HG03520 (cell line): ENCODE results near the gene TMEM250.

Source experiments
- ATAC-seq: cut with Tn5 transposase; IDR thresholded peaks from one replicate; pipeline ENCODE4 v1.9.1; 2021; ENCODE audit warnings: mild to moderate bottlenecking, moderate library complexity; ENCODE audit not compliant: unreplicated experiment

TMEM250 gene

GRCh38 chr9:136098210-136098609, 20.5 kb downstream of the TMEM250 start:
- ATAC-seq = no peak

- no peak for ATAC-seq
These were observed 22.1 kb downstream of the TMEM250 start for GRCh38 chr9:136096505-136097001.

GRCh38 chr9:136095070-136096058, 23.3 kb downstream of the TMEM250 start, which contains the start of gene NACC2:
Gene NACC2 (minus strand): TSS chr9:136095289. CDS start chr9:136050521, 44,768 bp downstream.
- ATAC-seq = no peak

GRCh38 chr9:136093995-136094881, 24.4 kb downstream of the TMEM250 start:
- ATAC-seq = no peak

GRCh38 chr9:136093346-136093986, 25.2 kb downstream of the TMEM250 start:
- no peak for ATAC-seq

- no peak for ATAC-seq
These were observed 25.9 kb downstream of the TMEM250 start for GRCh38 chr9:136092741-136093140.

DNA sequence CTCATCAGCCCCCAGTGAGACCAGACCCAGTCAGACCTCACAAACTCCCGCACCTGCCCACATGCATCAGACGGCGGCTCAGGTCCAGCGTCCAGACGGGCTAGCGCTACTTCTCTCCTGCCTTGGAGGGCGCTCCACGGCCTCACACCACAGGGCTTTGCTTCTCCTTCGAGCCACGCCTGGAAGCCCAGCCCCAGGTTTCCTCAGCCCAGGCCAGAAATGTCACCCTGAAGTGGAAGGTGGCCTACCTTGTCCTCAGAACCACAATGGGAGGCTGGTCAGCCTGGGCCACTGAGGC, 26.4 kb downstream of the TMEM250 start:
- ATAC-seq = no peak

GRCh38 chr9:136091582-136092352, 26.9 kb downstream of the TMEM250 start:
- no peak for ATAC-seq

DNA sequence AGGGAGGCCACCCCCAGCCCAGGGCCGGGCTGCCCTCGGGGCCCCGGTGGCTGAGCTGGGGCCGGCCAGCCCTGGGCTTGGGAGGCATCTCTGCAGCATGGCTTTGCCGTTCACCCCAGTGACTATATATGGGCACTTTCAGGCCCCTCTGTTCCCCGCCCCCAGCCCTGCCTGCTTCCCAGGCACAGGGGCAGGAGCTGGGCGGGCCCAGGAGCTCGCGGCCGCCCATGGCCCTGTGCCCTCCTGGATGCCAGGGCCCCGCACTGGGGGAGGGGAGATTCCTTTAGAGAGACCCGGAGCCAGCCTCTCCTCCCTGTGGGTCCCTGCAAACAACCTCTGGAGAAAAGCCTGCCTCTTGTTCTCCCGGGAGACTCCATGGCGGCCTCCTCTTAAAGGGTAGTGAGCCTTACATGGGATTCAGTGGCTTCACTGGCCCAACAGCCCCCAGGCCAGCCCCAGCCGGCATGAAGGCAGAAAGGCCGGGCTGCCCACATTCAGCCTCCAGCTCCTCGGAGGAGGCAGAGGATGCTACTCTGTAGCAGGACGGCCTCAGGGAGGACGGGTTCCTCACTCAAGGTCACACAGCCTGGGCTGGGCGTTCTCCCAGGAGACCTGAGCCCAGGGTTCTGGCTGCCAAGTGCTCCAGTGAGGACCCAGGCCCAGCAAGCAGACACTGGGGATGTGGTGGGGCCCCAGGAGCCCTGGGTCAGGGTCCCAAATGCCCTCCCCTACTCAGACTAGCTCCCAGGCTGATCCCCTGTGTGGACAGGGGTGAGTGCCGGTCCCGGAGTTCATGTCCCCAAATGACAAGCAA, 27.7 kb downstream of the TMEM250 start:
- no peak for ATAC-seq

DNA sequence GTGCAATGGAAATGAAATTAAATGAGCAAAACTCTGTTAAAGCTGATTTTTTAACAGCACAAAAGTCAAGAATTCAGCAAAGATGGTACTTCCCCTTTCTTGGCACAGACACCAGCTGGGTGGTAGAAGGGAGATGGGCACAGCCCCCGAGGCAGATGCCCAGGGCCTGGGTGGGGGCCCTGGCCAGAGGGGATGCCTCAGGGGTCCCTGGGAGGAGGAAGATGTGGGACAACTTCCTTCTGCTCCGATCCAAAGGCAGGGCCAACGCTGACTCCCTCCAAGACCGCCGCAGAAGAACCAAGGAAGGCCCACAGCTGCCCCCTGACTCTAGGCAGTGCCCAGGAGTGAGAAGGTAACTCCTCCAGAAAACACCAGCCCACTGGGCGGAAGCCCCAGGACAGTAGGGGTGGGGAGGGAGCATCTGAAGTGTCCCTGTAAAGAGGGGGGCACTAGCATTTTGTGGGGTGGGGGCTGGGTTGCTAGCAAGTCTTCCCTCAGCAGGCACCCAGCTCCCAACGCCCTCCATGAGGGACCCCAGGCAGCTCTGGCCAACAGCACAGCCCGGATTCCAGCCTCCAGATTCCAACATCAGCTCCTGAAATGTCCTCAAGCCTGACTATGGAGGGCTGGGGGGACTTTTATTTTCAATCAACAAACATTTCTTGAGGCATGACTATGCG, 28.5 kb downstream of the TMEM250 start:
- no peak for ATAC-seq

DNA sequence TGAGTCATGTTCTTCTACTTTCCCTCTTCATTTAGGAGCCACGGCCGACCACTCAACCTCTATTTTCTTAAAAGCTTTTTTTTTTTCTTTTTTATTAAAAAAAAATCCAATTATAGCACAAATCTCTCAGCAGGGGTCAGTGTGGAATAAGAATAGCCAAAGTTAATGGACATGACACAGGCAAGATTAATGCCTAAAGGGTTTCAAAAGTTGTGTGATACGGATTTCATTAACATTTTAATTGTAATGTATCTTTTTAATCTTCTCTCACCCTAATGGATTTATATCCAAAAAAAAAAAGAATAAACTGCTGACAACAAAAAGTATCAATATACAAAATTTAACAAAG, 29.0 kb downstream of the TMEM250 start:
- ATAC-seq = no peak

GRCh38 chr9:136088939-136089696, 29.6 kb downstream of the TMEM250 start:
- no peak for ATAC-seq

DNA sequence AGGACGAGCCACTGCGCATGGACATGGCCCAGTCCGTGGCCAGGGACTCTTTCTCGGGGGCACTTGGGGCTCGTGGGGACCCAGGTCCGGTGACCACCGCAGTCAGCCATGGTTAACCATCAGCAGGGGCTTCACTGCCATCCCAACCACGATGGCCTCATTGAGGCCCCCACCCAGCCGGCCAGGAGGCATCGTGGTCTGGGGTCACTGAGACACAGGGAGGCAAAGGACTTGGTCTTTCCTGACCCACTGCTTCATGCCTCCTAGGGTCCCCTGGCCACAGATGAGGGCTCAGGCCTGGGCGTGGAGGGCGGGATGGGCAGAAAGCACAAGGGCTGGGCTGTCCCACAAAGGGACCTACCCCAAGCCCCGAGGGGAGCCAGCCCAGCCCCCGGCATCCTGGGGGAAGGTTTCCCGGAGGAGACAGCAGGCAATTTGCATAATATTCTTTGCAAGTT, 30.2 kb downstream of the TMEM250 start:
- ATAC-seq = no peak

DNA sequence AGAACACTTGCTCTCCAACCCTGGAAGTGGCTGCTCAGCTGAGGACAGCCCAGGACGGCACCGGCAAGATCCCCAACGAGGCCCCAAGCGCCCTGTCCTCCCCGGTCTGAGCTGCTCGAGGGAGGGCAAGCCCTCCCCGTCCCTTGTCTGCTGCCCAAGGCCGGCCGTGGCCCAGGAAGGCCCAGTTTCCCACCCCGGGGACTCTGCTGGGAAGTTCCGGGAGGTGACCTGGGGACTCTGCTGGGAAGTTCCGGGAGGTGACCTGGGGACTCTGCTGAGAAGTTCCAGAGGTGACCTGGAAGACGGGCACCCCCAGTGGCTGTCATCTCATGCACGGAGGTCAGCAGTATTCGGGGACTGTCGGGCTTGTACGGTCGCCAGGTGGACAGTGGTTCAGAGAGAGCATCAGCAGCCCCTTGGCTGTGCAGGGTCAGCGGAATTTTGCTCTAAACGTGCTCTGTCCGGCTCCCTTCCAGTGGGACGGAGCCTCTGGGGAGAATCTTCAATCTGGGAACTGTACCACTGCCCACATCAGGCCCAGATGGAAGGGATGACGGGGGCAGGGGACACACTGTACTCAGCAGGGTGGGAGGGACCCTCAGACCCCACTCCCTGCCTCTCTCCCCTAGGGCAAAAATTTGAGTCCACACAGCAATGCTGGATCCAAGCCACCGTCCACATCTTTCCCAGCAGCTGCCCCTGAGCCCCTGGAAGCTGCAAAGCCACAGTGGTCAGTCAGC, 30.8 kb downstream of the TMEM250 start:
- ATAC-seq = no peak

- no peak for ATAC-seq
These were observed 31.5 kb downstream of the TMEM250 start for GRCh38 chr9:136086951-136087740.

DNA sequence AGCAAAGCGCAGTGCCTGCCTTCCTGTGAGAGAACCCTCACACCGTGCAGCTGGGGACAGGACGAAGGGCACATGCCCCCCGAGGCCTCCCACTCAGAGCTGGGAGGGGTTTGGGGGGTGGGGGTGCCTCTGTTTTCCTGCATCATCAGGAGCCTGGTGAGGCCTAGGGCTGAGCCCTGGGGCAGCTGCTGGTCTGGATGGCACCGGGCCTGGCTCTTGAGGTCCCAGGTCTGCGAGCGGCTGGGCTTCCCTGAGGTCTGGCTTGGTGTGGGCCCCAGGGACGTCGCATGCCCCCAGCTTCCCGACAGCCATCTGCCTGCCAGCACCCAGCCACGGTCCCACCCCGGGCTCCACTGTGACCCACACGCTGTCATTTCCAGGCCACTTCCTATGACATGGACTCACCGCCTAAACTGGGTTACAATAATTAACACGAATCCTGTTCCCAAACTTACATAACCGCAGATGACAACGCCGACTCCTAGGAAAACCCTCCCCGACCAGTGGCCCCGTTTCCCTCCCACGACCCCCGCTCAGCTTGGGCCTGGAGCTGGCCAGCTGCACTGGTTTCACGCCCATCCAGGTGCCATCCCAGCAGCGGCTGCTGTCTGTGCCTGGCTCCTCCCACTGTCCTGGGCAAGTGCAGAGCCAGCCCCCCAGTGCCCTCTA, 32.3 kb downstream of the TMEM250 start:
- ATAC-seq = no peak
